ENCODE results near the gene GREB1.

GREB1 gene

DNA sequence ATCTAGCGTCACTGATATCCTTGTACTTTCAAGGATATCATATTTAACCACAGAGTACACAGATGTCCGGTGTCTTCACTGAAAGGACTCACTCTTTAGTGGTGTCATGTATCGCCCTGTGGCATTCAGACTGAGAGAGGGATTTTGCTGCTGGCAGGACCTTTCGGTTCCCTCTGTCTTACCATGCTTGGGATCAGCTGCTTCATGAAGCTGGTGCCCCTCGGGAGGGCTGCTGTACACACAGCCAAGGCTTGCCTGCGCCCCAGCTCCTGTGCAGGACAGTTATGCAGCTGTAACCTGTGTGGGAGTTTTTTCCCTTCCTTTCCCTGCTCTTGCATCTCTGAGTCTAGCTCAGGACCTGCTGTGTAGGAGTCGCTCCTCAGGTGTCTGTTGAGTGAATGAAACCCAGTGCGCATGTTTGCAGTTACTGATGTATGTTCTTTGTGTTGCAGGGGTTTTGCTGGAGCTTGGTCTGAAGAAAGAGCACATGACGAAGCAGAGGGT, 64.4 kb downstream of the GREB1 start:
- no peak for DNase-seq (ENCODE audit: low read depth in 2 of 2, low spot score in 1 of 2)

DNA sequence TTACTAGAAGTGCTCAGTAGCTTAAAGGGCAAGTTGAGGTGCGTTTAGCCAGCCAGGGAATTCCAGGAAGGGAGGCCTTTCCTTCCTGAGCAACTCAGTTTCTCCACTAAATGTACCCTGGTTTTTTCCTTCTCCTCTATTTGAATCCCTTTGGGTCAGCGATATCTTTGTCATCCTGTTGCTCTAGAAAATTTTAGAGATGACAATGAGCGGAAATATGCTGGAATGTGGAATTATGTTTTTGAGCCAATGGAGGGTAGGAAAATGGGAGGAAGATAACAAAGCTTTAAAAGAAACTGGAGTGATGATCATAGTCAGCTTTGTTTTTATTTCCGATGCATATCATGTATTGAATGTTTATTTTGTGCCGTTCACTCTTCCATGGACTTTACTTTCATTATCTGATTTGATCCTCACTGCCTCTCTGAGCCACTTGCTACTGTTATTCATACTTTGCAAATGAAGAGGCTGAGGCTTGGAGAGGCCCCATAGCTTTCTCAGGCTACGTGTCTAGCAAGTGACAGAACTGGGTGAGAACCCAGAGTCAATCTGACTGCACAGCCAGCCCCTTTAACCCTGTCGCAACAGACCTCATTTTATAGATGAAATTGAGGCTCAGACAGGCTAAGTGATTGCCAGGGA, 68.8 kb downstream of the GREB1 start:
- no peak for DNase-seq (ENCODE audit: low read depth in 2 of 2, low spot score in 1 of 2)

DNA sequence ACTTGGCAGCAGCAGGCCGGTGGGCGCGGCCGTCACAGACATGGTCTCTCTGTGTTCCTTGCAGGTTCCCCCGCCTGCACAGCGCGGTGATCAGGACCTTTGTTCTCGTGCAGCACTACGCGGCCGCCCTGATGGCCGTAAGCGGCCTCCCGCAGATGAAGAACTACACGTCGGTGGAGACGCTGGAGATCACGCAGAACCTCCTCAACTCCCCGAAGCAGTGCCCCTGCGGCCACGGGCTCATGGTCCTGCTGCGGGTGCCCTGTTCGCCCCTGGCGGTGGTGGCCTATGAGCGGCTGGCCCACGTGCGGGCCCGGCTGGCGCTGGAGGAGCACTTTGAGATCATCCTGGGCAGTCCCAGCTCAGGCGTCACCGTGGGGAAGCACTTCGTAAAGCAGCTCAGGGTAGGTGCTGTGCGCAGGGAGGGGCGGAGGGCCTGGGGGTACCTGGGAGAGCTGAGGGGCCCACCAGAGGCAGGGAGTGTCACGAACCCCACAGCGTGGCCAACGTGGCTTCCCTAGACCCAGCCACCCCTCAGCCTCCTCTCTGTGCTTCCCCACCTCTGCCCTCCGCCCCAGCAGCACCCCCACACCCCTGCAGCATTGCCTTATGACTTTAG, 76.9 kb downstream of the GREB1 start:
- no peak for DNase-seq (ENCODE audit: low read depth in 2 of 2, low spot score in 1 of 2)

DNA sequence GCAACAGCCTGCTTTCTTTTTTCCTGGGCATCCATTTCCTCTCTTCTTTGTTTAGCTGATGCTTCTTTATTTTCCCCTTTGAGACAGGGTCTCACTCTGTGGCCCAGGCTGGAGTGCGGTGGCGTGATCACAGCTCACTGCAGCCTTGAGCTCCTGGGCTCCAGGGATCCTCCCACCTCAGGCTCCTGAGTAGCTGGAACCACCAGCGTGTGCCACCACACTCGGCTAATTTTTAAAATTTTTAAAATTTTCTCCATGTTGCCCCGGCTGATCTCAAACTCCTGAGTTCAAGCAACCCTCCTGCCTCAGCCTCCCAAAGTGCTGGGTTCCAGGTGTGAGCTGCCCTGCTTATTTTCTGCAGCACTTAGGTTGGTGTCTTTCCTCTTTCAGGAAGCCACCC, 77.4 kb downstream of the GREB1 start:
- DNase-seq (ENCODE audit: low read depth in 2 of 2, low spot score in 1 of 2): no peak

GRCh38 chr2:11612553-11613215, 78.8 kb downstream of the GREB1 start:
- no peak for DNase-seq (ENCODE audit: low read depth in 2 of 2, low spot score in 1 of 2)

- no peak for DNase-seq (ENCODE audit: low read depth in 2 of 2, low spot score in 1 of 2)
These were observed 79.5 kb downstream of the GREB1 start for GRCh38 chr2:11613297-11613696.

DNA sequence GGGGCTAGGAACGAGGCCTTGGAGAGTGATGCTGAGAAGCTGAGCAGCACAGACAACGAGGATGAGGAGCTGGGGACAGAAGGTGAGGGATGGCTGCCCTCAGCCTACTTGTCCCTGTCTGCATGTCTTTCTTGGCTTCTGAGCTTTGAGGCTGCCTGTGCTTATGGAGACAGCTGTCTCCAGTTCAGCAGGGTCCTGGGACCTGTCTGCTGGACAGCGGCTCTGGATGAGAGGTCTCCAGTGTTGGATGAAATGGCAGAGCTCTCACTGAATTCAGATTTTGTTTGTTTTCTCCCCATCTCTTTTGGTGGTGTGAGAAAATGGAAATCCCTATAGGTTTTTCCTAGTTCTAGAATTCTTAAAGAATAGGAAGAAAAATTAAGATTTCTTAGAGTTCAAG, 81.4 kb downstream of the GREB1 start:
- DNase-seq (ENCODE audit: low read depth in 2 of 2, low spot score in 1 of 2): no peak

DNA sequence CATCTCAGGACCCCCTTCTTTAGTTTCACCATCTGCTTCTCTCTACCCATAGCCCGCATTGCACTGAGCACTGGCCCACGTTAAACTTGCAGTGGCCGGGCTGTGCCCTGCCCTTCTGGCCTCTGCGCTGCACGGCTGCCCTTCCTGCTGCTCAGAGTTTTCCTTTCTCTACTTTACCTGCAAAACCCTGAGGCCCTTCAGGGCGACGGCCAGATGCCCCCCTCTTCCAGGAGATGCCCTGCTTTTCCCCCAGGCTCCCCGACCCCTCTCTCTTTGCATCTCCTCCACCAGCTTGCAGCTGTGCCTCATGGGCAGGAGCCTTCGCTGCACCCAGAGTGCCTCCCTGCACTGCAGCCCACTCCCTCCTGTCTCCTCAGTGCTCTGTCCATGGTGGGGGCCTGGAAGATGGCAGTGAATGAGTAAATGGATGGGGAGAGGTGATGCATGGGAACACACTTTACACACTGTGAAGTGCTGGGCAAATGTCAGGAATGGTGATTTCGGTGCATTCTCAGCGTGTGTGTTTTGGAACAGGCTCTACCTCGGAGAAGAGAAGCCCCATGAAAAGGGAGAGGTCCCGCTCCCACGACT, 82.3 kb downstream of the GREB1 start:
- DNase-seq (ENCODE audit: low read depth in 2 of 2, low spot score in 1 of 2): no peak

GRCh38 chr2:11616851-11617415, 83.1 kb downstream of the GREB1 start:
- DNase-seq (ENCODE audit: low read depth in 2 of 2, low spot score in 1 of 2): no peak

GRCh38 chr2:11617527-11617926, 83.7 kb downstream of the GREB1 start:
- DNase-seq (ENCODE audit: low read depth in 2 of 2, low spot score in 1 of 2): no peak

- peak in 1 of 2 donors; percentile 0 for DNase-seq (ENCODE audit: low read depth in 2 of 2, low spot score in 1 of 2)
These were observed 84.3 kb downstream of the GREB1 start for GRCh38 chr2:11617984-11618707.

GRCh38 chr2:11618708-11619062, 84.8 kb downstream of the GREB1 start:
- DNase-seq (ENCODE audit: low read depth in 2 of 2, low spot score in 1 of 2): no peak

DNA sequence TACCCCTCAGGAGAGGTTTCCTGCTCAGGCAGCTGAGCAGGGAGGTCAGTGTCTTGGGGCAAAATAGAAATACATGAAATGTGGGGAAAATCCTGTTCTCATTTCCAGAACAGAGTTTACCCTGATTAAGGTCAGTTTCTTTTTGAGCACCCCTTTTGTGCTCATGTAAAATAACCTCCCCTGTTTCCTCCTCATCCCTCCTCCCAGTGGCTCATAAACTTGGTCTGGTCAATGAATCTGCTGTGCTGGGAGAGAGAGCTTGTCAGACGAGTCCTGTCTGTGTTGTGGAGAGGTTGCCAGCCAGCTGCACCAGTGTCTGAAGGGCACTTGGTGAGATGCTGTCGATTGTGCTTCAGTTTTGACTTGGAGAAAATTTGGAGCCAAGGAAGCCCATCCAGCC, 87.6 kb downstream of the GREB1 start:
- DNase-seq (ENCODE audit: low read depth in 2 of 2, low spot score in 1 of 2): no peak

DNA sequence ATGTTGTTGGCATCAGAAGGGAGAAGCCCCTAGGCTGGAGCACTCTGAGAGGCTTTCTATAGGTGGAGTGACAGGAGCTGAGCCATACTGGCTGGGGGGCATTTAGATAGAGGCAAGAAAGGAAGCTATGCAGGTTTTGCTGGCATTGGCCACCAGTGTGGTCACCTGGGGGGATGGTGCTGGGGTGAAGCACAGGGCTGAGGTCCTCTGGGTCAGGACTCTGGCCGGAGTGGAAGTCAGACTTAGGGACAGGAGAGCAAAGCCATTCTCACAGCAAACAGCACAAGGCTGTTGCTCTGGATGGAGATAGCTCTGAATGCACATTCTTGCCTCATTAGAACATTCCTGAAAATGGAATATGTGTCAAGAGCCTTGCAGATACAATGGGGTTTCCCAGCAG, 88.8 kb downstream of the GREB1 start:
- no peak for DNase-seq (ENCODE audit: low read depth in 2 of 2, low spot score in 1 of 2)

- DNase-seq (ENCODE audit: low read depth in 2 of 2, low spot score in 1 of 2): no peak
These were observed 91.0 kb downstream of the GREB1 start for GRCh38 chr2:11624893-11625292.

GRCh38 chr2:11625671-11626070, 91.8 kb downstream of the GREB1 start:
- no peak for DNase-seq (ENCODE audit: low read depth in 2 of 2, low spot score in 1 of 2)

GRCh38 chr2:11628675-11629074, 94.8 kb downstream of the GREB1 start:
- DNase-seq (ENCODE audit: low read depth in 2 of 2, low spot score in 1 of 2): no peak

- no peak for DNase-seq (ENCODE audit: low read depth in 2 of 2, low spot score in 1 of 2)
These were observed 95.4 kb downstream of the GREB1 start for GRCh38 chr2:11629215-11629614.

DNA sequence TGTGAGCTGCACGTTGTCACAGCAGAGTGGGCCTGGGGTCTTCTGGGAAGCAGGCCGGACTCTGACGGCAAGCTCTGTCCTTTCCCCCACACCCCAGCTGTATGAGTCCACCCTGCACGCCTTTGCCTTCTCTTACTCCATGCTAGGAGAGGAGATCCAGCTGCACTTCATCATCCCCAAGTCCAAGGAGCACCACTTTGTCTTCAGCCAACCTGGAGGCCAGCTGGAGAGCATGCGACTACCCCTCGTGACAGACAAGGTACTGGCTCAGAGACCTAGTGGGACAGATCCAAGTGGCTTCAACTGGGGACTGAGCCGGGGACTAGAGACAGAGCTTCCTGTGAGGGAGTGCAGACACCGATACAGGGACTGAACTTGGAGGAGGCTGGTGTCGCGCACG, 96.0 kb downstream of the GREB1 start:
- DNase-seq (ENCODE audit: low read depth in 2 of 2, low spot score in 1 of 2): no peak

GRCh38 chr2:11630855-11631254, 97.0 kb downstream of the GREB1 start:
- no peak for DNase-seq (ENCODE audit: low read depth in 2 of 2, low spot score in 1 of 2)

GRCh38 chr2:11631462-11631861, 97.6 kb downstream of the GREB1 start:
- DNase-seq (ENCODE audit: low read depth in 2 of 2, low spot score in 1 of 2): no peak

All from stimulated activated CD8-positive, alpha-beta memory T cell treated with anti-CD3 and anti-CD28 coated beads, Interleukin-4, amount 100 ng/mL, for 4 hours (primary cell).